Measurements from ENCODE around the gene PLCB3.

- TF ChIP-seq LEF1 (IDR thresholded peaks at IDR 0.05; ENCODE audit: borderline replicate concordance) (no peak), FOXM1 (IDR thresholded peaks at IDR 0.05; ENCODE audit: borderline replicate concordance) (no peak), SP1 (IDR thresholded peaks at IDR 0.05) (no peak), BHLHE40 (IDR thresholded peaks at IDR 0.05; ENCODE audit: borderline replicate concordance) (no peak), FOXK2 (IDR thresholded peaks at IDR 0.05) (no peak), CTBP1 (IDR thresholded peaks at IDR 0.05; ENCODE audit: borderline replicate concordance) (no peak), TARDBP (IDR thresholded peaks at IDR 0.05) (no peak), SUZ12 (IDR thresholded peaks at IDR 0.05) (no peak), L3MBTL2 (conservative IDR thresholded peaks at IDR 0.05) (no peak), PKNOX1 (IDR thresholded peaks at IDR 0.05) (no peak), ARNT (IDR thresholded peaks at IDR 0.05) (no peak), HDGF (IDR thresholded peaks at IDR 0.05; ENCODE audit: borderline replicate concordance) (no peak), NFRKB (IDR thresholded peaks at IDR 0.05) (no peak), FOXA1 (IDR thresholded peaks at IDR 0.05) (no peak)
Observed at GRCh38 chr11:64251753-64252002, 348 bp downstream of the PLCB3 start.
